ENCODE data around the gene ANKRD66. TPM values are rescaled to one million over a fixed set of nuclear protein-coding genes. Genes with fewer than 3 reads are reported as not detected.

The ANKRD66 gene
- total and polyA plus RNA-seq, 11 donors = not detected

- Histone ChIP-seq H3K9me3 (no peaks in the 10 kb centered on the region), H3K27ac (no peak overlapping the region), H3K36me3 (no peaks in the 10 kb centered on the region), H3K27me3 (no peaks in the 10 kb centered on the region), H3K4me3 (no peak overlapping the region), H3K4me1 (peaks cover 0 to 34% (median 1%) of the 10 kb centered on the region in 12 donors)
- intact Hi-C loops (cut with DNase I) = loop anchor here in 1 of 10 donors (10.0 kb wide), 1 partner anchor 71 kb away; no protein-coding TSS in a partner anchor
- WGBS, 4 donors = 91 to 94% (median 92%) methylated on average over 5 of the region's 5 CpGs
- TF ChIP-seq POLR2A (IDR thresholded peaks at IDR 0.05) = no peak
- TF ChIP-seq, protein P1, sequence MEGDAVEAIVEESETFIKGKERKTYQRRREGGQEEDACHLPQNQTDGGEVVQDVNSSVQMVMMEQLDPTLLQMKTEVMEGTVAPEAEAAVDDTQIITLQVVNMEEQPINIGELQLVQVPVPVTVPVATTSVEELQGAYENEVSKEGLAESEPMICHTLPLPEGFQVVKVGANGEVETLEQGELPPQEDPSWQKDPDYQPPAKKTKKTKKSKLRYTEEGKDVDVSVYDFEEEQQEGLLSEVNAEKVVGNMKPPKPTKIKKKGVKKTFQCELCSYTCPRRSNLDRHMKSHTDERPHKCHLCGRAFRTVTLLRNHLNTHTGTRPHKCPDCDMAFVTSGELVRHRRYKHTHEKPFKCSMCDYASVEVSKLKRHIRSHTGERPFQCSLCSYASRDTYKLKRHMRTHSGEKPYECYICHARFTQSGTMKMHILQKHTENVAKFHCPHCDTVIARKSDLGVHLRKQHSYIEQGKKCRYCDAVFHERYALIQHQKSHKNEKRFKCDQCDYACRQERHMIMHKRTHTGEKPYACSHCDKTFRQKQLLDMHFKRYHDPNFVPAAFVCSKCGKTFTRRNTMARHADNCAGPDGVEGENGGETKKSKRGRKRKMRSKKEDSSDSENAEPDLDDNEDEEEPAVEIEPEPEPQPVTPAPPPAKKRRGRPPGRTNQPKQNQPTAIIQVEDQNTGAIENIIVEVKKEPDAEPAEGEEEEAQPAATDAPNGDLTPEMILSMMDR (IDR thresholded peaks at IDR 0.05) = no peak
- DNase-seq (no peak), ATAC-seq (no peak)
Observed at GRCh38 chr6:46776070-46776712, 29.5 kb downstream of the ANKRD66 start.

DNA sequence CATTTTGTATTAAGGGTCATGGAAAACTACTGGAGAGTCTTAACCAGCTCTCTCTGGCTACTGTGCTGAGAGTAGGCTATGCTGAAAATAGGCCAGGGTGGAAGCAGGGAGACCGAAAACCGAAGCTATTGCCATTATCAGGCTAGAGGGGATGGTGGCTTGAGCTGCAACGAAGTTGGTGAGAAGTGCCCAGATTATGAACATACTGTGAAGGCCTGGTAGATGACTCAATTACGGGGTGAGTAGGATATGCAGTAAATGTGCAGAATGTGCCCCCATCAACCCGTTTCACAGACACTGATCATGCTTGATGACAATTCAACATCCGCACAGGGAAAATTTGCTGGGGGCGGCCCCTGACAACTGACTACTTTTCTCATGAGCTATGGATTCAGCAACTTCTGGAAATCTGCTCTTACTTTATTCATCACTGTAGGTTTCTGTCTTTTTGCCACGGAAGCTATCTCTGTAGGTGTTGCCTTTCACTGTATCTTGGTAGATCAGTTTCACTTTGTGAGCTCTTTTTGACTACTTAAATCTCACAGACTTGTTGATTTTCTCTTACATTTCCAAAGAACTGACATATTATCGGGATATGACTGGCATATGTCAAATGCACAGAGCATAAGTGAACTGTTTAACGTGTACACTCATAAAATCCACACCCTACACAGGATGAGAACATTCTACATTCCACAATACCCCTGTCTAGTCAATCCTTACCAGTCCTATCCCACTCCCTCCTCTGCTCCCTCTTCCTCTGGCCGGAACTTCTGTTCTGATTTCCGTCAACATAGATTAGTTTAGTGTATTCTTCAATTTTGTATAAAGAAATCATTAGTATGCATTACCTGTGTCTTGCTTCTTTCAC is 31.0 kb downstream of the ANKRD66 start:
- TF ChIP-seq, protein P1 (IDR thresholded peaks at IDR 0.05) = no peak
- no peak for TF ChIP-seq POLR2A (IDR thresholded peaks at IDR 0.05)
- no peak for DNase-seq
- H3K4me3 ChIP-seq = no peak overlapping the region
- H3K36me3 ChIP-seq = no peaks in the 10 kb centered on the region
- no peak for ATAC-seq
- 80 to 92% (median 85%) methylated on average over 12 of the region's 12 CpGs for WGBS, 4 donors
- intact Hi-C loops (cut with DNase I) = loop anchor here in 1 of 10 donors (10.0 kb wide), 1 partner anchor 73 kb away; no protein-coding TSS in a partner anchor
- no peaks in the 10 kb centered on the region for H3K27me3 ChIP-seq
- H3K4me1 ChIP-seq = peaks cover 0 to 19% (median 0%) of the 10 kb centered on the region in 12 donors
- H3K27ac ChIP-seq = no peak overlapping the region
- H3K9me3 ChIP-seq = no peaks in the 10 kb centered on the region

- intact Hi-C loops (cut with DNase I) = loop anchor here in 7 of 10 donors (2.0 to 10.0 kb wide), 7 partner anchors 74 to 367 kb away; no protein-coding TSS in a partner anchor
- no peaks in the 10 kb centered on the region for H3K9me3 ChIP-seq
- no peak overlapping the region for H3K27ac ChIP-seq
- H3K4me1 ChIP-seq = peaks cover 0 to 5% (median 0%) of the 10 kb centered on the region in 12 donors
- peak in 4 of 5 donors; percentile 38 to 52 (median 48) for DNase-seq
- WGBS, 4 donors = 35 to 37% (median 36%) methylated on average over 6 of the region's 6 CpGs
- no peak for ATAC-seq
- TF ChIP-seq POLR2A (IDR thresholded peaks at IDR 0.05) = no peak
- TF ChIP-seq, protein P1 (IDR thresholded peaks at IDR 0.05) = peak; percentile 26 to 77 (median 62)
- no peaks in the 10 kb centered on the region for H3K27me3 ChIP-seq
- no peak overlapping the region for H3K4me3 ChIP-seq
- H3K36me3 ChIP-seq = no peaks in the 10 kb centered on the region
Observed at GRCh38 chr6:46781478-46782378, 35.0 kb downstream of the ANKRD66 start.
